HG03439 (cell line): Measurements from ENCODE around the gene ARHGEF28.

Experiments
- ATAC-seq: cut with Tn5 transposase; IDR thresholded peaks from one replicate; pipeline ENCODE4 v1.9.1; 2021; ENCODE audit warnings: mild to moderate bottlenecking, moderate library complexity; ENCODE audit not compliant: unreplicated experiment

Gene ARHGEF28

GRCh38 chr5:73983644-73984043 lies 357.6 kb downstream of the ARHGEF28 start:
- no peak for ATAC-seq

GRCh38 chr5:73985145-73985544 lies 359.1 kb downstream of the ARHGEF28 start:
- ATAC-seq, result no peak

GRCh38 chr5:73986729-73987128 lies 360.7 kb downstream of the ARHGEF28 start:
- ATAC-seq, result no peak

GRCh38 chr5:73987915-73988314 lies 361.9 kb downstream of the ARHGEF28 start:
- no peak for ATAC-seq

- ATAC-seq, result no peak
Measured at GRCh38 chr5:73989956-73990355, 364.0 kb downstream of the ARHGEF28 start.
